Measurements from ENCODE around the gene TJP3.

Gene TJP3

GRCh38 chr19:3716147-3716668, 8.0 kb downstream of the TJP3 start:
- DNase-seq, result no peak

DNA sequence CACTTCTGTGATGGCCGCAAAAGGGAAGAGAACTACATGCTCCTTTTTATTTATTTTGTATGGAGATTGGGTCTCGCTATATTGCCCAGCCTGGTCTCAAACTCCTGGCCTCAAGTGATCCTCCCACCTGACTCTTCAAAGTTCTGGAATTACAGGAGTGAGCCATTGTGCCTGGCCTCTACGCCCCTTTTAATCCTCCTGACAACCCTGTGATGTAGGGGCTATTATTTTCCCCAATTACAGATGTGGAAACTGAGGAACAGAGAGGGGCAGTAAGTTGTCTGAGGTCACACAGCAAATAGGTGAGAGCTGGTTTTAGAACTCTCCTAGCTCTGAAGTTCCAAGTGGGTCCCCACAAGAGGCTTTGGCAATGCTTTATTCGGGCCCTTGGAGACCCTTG, 11.7 kb downstream of the TJP3 start:
- no peak for DNase-seq

DNA sequence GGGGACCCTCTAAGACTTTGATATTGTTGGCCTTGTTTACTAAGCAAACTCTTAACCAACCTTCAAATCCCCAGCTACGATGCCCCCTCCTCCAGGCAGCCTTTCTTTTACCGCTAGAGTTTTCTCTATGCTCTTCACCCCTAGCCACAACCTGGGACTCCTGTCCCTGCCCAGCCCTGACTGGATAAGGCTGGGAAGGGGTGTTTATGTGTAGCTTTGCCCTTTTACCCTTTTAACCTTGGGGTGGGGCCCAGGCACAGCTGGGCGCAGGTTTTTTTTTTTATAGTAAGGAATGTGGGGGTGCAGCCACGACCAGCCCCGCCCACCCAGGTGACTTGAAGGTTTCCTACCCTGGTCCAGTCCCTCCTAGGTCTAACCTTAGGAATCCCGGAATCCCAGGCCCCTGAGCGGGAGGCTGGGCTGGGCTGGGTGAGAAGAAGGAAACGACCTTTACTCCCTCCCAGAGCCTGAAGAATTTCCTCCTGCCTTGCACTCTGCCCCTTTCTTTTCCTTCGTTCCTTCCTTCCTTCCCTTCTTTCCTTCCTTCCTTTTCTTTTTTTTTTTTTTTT, 12.2 kb downstream of the TJP3 start:
- DNase-seq, result no peak

DNA sequence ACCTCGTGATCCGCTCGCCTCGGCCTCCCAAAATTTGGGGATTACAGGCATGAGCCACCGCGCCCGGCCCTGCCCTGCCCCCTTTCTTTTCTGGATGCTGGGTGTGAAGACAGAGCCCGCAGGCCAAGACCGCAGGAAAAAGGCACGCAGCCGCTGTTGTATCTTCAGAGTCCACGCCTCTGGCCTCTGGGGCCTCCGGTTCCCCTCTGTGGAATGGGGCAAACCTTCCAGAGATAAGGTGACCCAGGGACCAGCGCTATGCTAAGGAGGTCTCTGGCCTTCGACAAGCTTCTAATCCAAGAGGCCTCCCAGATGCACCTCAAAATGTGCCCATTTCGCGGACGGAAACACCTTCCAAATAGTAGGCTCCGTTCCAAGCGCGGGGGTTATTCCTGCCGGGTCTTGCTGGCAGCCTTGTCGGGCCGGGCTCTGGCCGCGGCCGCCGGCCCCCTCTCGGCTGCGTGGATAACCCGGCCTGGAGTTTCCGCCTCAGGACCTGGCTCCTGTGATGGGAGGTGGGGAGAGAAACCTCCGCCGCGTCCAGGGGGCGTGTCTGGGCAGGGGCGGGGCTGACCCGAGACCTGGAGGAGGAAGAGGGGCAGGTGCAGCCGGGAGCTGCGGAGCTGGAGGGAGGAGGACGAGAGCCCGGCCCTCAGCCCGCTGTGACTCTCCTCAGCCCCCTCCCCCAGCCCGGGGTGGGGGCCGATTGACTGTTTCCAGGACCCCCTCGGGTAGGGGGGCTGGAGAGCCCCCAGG, 13.1 kb downstream of the TJP3 start:
- peak; percentile 27 for DNase-seq

DNA sequence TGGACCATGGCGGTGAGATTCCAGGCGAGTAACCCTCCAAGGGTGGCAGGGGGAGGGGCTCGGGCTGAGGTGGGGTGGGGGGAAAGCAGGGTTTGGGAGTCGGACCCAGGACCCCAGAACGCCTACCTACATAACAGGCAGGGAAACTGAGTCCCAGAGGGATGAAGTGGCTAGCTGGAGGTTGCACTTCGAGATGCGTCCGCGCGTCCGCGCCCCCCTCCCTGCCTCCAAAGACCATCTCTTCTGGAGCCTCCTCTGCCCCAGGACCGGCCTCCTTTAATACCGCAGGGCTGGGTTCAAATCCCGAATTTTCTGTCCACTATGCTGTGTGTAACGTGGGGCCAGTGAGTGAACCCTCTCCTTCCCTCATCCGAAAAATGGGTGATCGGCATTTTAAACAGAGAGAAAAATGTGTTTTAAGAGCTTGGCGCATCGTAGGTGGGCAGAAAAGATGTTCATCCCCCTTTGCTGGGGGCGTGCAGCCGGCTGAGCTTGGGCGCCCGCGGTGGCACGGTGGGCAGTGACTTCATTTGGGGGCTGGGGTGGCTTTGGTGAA, 13.8 kb downstream of the TJP3 start:
- DNase-seq, result no peak

DNA sequence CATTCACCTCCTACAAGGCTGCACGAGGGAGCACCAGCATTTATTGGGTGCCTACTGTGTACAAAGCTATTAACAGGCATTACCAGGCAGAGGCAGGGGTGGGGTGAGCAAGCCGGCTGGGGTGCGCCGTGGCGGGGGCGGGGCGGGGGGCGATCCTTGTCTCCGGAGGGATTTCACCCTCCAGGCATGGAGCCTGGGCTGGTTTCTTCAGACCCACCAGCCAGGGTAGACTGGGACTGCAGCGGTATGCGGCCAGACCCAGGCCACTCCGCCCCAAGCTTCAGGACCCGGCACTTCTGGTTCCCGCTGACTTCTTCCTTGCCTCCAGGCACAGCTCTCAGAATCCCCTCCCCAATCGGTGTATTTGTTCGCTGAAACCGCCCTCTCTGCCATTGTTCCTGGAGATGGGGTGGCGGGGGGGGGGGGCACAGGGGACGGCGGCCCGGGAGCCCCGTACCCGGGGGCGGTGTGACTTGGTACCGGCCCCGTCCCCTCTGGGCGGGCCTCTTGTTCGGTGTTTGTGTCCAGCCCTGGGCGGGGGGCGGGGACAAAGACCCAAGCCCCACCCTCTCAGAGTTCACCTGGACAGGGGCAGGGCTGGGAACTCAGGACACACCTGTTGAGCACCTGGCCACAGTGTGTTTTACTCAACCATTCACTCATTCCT, 14.4 kb downstream of the TJP3 start:
- DNase-seq, result no peak

- no peak for DNase-seq
Measured at GRCh38 chr19:3723110-3723488, 14.9 kb downstream of the TJP3 start.

DNA sequence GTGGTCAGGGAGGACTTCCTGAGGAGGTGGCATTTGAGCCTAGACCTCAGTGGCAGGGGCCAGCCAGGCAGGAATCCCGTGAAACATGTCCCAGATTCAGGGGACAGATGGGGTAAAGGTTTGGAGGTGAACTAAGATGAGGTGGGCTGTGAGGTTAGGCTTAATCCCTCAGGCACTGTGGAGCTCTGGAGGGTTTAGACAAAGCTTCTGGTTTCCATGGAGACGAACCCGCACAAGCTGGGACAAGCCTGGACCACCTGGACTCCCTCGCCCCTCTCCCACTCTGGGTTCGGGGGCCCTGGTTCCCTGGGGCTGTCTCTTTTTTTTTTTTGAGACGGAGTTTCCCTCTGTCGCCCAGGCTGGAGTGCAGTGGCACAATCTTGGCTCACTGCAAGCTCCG, 15.7 kb downstream of the TJP3 start:
- DNase-seq, result peak; percentile 44

DNA sequence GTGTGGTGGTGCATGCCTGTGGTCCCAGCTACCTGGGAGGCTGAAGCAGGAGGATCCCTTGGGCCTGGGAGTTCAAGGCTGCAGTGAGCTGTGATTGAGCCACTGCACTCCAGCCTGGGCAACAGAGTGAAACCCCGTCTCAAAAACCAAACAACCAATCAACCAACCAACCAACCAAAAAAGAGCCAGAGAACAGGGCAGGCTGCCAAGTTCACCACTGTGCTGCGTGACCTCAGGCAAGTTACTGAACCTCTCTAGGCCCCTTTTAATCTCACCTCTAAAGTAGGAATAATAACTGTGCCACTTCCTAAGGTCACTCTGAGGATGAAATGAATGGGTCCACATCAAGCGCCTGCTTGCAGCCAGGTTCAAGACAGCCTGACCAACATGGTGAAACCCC, 16.9 kb downstream of the TJP3 start:
- no peak for DNase-seq

DNA sequence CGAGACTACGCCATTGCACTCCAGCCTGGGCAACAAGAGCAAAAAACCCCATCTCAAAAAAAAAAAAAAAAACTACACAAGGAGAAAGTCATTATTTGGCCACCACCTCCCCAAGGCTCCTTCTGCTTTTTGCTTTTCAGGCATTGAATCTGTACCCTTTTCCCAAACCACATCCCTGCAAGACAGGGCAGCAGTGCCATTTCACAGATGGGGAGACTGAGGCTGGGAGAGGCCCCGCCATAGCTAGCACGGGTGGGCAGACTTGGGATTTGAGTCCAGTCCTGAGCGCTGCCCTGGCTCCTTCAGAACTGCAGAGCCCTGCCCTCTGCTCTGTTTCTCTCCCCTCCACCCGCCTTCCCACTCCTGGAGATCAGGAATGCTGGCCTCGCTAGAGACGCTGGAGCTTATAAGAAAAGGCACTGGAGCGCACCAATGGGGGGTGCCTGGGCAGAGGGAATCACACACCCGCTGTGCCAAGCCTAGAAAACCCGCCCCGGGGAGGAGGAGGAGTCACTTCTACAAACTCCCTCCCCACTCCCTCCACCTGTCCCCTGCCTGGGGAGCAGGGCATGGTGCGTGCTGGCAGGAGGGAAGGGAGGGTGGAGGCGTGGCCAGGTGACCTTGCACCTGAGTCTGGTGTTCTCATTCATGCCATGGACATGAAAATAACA, 17.6 kb downstream of the TJP3 start:
- no peak for DNase-seq

GRCh38 chr19:3730457-3730958, 22.3 kb downstream of the TJP3 start:
- no peak for DNase-seq

GRCh38 chr19:3732108-3732507, 23.9 kb downstream of the TJP3 start:
- no peak for DNase-seq

- no peak for DNase-seq
Measured at GRCh38 chr19:3733549-3734309, 25.5 kb downstream of the TJP3 start.

GRCh38 chr19:3734310-3734600, 26.1 kb downstream of the TJP3 start:
- DNase-seq, result no peak

- DNase-seq, result no peak
Measured at GRCh38 chr19:3736106-3736724, 28.0 kb downstream of the TJP3 start.

- no peak for DNase-seq
Measured at GRCh38 chr19:3737487-3738205, 29.5 kb downstream of the TJP3 start.

GRCh38 chr19:3738477-3739220, 30.5 kb downstream of the TJP3 start:
- no peak for DNase-seq

DNA sequence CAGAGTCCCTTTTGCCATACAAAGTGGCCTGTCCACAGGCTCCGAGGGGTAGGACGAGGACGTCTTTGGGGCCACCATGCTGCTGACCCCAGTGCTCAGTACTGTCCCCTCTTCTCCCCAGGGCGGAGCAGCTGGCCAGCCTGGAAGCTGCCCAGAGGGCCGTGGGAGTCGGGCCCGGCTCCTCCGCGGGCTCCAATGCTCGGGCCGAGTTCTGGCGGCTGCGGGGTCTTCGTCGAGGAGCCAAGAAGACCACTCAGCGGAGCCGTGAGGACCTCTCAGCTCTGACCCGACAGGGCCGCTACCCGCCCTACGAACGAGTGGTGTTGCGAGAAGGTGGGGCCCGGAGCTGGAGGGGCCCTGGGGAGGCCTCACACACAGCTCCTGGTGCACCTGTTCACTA, 32.2 kb downstream of the TJP3 start:
- DNase-seq, result no peak

- no peak for DNase-seq
Measured at GRCh38 chr19:3743486-3743885, 35.3 kb downstream of the TJP3 start.

DNA sequence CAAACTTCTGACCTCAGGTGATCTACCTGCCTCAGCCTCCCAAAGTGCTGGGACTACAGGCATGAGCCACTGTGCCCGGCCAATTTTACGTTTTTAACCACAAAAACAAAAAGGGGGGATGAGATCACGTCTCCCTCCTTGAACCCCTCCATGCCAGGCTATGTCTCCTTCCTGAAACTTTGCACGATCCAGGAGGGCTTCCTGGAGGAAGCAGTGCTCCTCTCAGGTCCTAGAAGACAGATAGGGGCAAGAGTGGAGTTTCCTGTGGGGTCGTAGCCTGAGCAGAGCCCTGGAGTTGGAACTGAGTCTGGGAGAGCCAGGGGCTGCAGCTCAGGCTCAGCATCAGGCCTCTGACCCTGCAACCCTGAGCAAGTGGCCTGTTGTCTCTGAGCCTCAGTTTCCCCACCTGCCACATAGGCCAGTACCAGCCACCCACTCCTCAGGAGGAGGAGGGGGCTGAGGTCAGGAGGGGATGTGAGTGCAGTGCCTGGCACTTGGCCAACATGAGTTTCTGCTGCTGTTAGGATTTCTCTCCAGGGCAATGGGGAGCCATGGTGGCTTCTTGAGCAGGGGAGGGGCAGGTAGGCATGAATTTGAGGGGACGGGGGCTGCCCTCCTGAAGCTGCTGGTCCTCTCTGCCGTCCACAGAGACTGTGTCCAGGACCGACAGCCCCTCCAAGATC, 37.3 kb downstream of the TJP3 start:
- no peak for DNase-seq
